CD4-positive, alpha-beta T cell treated with Interleukin-17A for 1 hour (primary cell): ENCODE data around the gene ACOT11.

Source experiments
- DNase-seq: peaks from one replicate; pipeline ENCODE4 v3.0.0-alpha.2; 2020

ACOT11 gene

GRCh38 chr1:54566438-54567141 lies 18.6 kb downstream of the ACOT11 start:
- DNase-seq: no peak

- no peak for DNase-seq
These were observed 19.9 kb downstream of the ACOT11 start for GRCh38 chr1:54567961-54568360.

GRCh38 chr1:54569339-54569738 lies 21.3 kb downstream of the ACOT11 start:
- DNase-seq: no peak

GRCh38 chr1:54570161-54570560 lies 22.1 kb downstream of the ACOT11 start:
- DNase-seq: no peak

- DNase-seq: no peak
These were observed 23.3 kb downstream of the ACOT11 start for GRCh38 chr1:54571326-54571725.

- DNase-seq: no peak
These were observed 23.9 kb downstream of the ACOT11 start for GRCh38 chr1:54571803-54572541.

- no peak for DNase-seq
These were observed 24.5 kb downstream of the ACOT11 start for GRCh38 chr1:54572542-54572850.

- DNase-seq: no peak
These were observed 26.2 kb downstream of the ACOT11 start for GRCh38 chr1:54574158-54574778.

- DNase-seq: no peak
These were observed 27.1 kb downstream of the ACOT11 start for GRCh38 chr1:54575161-54575560.

GRCh38 chr1:54575605-54576290 lies 27.7 kb downstream of the ACOT11 start:
- no peak for DNase-seq

- DNase-seq: no peak
These were observed 29.6 kb downstream of the ACOT11 start for GRCh38 chr1:54577612-54578011.

GRCh38 chr1:54579337-54579781 lies 31.3 kb downstream of the ACOT11 start:
- DNase-seq: no peak

GRCh38 chr1:54580856-54581550 lies 33.0 kb downstream of the ACOT11 start:
- no peak for DNase-seq

GRCh38 chr1:54581621-54582035 lies 33.6 kb downstream of the ACOT11 start:
- DNase-seq: no peak

- no peak for DNase-seq
These were observed 34.7 kb downstream of the ACOT11 start for GRCh38 chr1:54582566-54583306.

- no peak for DNase-seq
These were observed 35.3 kb downstream of the ACOT11 start for GRCh38 chr1:54583307-54583686.

- DNase-seq: no peak
These were observed 35.8 kb downstream of the ACOT11 start for GRCh38 chr1:54583871-54584270.

- DNase-seq: no peak
These were observed 36.5 kb downstream of the ACOT11 start for GRCh38 chr1:54584575-54584974.

- no peak for DNase-seq
These were observed 37.4 kb downstream of the ACOT11 start for GRCh38 chr1:54585181-54586066.

- DNase-seq: no peak
These were observed 40.3 kb downstream of the ACOT11 start for GRCh38 chr1:54588377-54588776.

GRCh38 chr1:54591127-54591756 lies 43.2 kb downstream of the ACOT11 start:
- no peak for DNase-seq
